ENCODE data around the gene DUSP9.

Gene DUSP9

DNA sequence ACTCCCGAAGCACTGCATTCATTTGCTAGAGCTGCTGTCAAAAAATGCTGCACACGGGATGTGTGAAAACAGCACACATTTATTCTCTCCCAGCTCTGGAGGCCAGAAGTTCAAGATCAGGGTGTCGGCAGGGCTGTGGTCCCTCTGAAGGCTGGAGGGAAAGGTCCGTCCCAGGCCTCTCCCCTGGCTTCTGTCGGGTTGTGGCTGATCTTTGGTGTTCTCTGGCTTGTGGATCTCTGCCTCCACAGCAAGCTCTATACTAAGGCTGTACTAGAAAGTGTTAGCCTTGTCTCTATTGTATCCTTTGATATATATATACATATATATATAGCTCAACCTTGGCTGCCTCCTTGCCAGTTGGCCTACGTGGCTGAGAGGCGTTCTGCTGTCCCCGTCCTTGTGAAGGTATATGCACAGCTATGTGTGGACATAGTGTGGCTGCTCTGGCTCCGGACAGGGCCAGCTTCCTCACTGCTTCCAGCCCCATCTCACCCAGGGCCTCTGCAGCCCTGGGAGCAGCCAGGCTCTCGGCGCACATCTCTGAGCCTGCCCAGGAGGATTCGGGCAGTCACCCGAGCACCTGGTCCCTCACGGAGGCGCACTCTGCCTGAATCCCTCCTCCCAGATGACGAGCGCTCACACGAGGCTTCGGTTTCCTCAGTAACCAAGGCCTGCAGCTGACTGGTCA, 15.0 kb upstream of the DUSP9 start:
- Histone ChIP-seq H3K4me3 (ENCODE audit: low read depth, low read length) (no peak overlapping the region), H3K36me3 (ENCODE audit: control insufficient read depth in 2 of 2, insufficient read depth in 1 of 2, low read length in 2 of 2) (no peaks in the 10 kb centered on the region), H3K9me3 (ENCODE audit: control insufficient read depth, insufficient read depth, low read depth, low read length) (no peaks in the 10 kb centered on the region), H3K27ac (ENCODE audit: extremely low read depth, low read depth, low read length) (no peak overlapping the region), H3K4me1 (ENCODE audit: control insufficient read depth, insufficient read depth, low read length) (no peaks in the 10 kb centered on the region)
- TF ChIP-seq REPIN1 (tag by site-specific recombination; IDR thresholded peaks at IDR 0.05; ENCODE audit: low read depth) (no peak), ZSCAN5A (tag by site-specific recombination; IDR thresholded peaks at IDR 0.05) (no peak), ZSCAN4 (tag by site-specific recombination; IDR thresholded peaks at IDR 0.05) (no peak)
- CTCF ChIA-PET, result interaction anchor here (0.6 to 2.9 kb wide), 9 partner anchors 9 to 263 kb away, joined by 3 to 11 read pairs (median 3); no protein-coding TSS in a partner anchor
- POLR2A ChIA-PET, result interaction anchor here (0.9 kb wide), 1 partner anchor 77 kb away, joined by 3 read pairs; no protein-coding TSS in a partner anchor

DNA sequence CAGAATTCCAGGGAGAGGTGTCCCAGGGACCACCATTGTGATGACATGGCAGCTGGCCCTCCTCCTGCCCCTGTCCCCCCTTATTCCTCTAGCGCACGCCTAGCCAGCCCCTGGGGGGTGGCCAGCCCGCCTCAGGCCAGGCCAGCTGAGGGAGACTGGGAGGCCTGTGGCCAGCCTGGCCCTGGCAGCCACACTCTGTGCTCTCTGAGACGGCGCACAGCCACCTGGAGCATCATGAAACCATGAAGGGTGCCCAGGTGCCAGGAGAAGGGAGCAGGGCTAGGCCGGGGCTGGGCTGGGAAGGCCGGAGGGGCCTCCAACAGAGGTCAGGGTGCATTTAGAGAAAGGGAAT, 14.4 kb upstream of the DUSP9 start:
- Histone ChIP-seq H3K4me1 (ENCODE audit: control insufficient read depth, insufficient read depth, low read length) (no peaks in the 10 kb centered on the region), H3K36me3 (ENCODE audit: control insufficient read depth in 2 of 2, insufficient read depth in 1 of 2, low read length in 2 of 2) (no peaks in the 10 kb centered on the region), H3K27ac (ENCODE audit: extremely low read depth, low read depth, low read length) (no peak overlapping the region), H3K9me3 (ENCODE audit: control insufficient read depth, insufficient read depth, low read depth, low read length) (no peaks in the 10 kb centered on the region), H3K4me3 (ENCODE audit: low read depth, low read length) (no peak overlapping the region)
- ChIA-PET CTCF (interaction anchor here (0.9 to 2.9 kb wide), 5 partner anchors 8 to 37 kb away, joined by 3 to 11 read pairs (median 5); no protein-coding TSS in a partner anchor), POLR2A (no interaction called here)
- TF ChIP-seq ZNF350 (tag by site-specific recombination; IDR thresholded peaks at IDR 0.05), result no peak
- TF ChIP-seq, protein P1, sequence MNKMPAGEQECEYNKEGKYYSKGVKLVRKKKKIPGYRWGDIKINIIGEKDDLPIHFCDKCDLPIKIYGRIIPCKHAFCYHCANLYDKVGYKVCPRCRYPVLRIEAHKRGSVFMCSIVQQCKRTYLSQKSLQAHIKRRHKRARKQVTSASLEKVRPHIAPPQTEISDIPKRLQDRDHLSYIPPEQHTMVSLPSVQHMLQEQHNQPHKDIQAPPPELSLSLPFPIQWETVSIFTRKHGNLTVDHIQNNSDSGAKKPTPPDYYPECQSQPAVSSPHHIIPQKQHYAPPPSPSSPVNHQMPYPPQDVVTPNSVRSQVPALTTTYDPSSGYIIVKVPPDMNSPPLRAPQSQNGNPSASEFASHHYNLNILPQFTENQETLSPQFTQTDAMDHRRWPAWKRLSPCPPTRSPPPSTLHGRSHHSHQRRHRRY (tag by site-specific recombination; IDR thresholded peaks at IDR 0.05), result no peak
- no peak for TF ChIP-seq ZNF202 (tag by site-specific recombination; IDR thresholded peaks at IDR 0.05; ENCODE audit: borderline replicate concordance)
- no peak for TF ChIP-seq ZNF174 (tag by site-specific recombination; IDR thresholded peaks at IDR 0.05)
- TF ChIP-seq ZNF19 (tag by site-specific recombination; IDR thresholded peaks at IDR 0.05; ENCODE audit: low read depth), result no peak
- no peak for TF ChIP-seq ZNF391 (tag by site-specific recombination; IDR thresholded peaks at IDR 0.05; ENCODE audit: borderline replicate concordance, low read depth)
- no peak for TF ChIP-seq ZFP69B (tag by site-specific recombination; IDR thresholded peaks at IDR 0.05)
- TF ChIP-seq, protein P2, sequence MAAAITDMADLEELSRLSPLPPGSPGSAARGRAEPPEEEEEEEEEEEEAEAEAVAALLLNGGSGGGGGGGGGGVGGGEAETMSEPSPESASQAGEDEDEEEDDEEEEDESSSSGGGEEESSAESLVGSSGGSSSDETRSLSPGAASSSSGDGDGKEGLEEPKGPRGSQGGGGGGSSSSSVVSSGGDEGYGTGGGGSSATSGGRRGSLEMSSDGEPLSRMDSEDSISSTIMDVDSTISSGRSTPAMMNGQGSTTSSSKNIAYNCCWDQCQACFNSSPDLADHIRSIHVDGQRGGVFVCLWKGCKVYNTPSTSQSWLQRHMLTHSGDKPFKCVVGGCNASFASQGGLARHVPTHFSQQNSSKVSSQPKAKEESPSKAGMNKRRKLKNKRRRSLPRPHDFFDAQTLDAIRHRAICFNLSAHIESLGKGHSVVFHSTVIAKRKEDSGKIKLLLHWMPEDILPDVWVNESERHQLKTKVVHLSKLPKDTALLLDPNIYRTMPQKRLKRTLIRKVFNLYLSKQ (tag by site-specific recombination; IDR thresholded peaks at IDR 0.05; ENCODE audit: borderline replicate concordance), result no peak
- no peak for TF ChIP-seq ZNF596 (tag by site-specific recombination; IDR thresholded peaks at IDR 0.05)
- TF ChIP-seq ZNF157 (tag by site-specific recombination; IDR thresholded peaks at IDR 0.05), result no peak
- no peak for TF ChIP-seq ZNF404 (tag by site-specific recombination; IDR thresholded peaks at IDR 0.05)
- no peak for TF ChIP-seq ZEB2 (tag by site-specific recombination; IDR thresholded peaks at IDR 0.05)
- TF ChIP-seq PRDM2 (tag by site-specific recombination; IDR thresholded peaks at IDR 0.05; ENCODE audit: borderline replicate concordance), result no peak
- TF ChIP-seq KLF10 (tag by site-specific recombination; IDR thresholded peaks at IDR 0.05), result no peak
- TF ChIP-seq HOXD13 (CRISPR knock-in tag; IDR thresholded peaks at IDR 0.05; ENCODE audit: borderline replicate concordance), result no peak
- TF ChIP-seq TCF7L2 (IDR thresholded peaks at IDR 0.05; ENCODE audit: borderline replicate concordance, low read depth, low read length), result no peak

Measured in HEK293 (cell line).